ENCODE measurements around the gene AASDH.

Gene AASDH

DNA sequence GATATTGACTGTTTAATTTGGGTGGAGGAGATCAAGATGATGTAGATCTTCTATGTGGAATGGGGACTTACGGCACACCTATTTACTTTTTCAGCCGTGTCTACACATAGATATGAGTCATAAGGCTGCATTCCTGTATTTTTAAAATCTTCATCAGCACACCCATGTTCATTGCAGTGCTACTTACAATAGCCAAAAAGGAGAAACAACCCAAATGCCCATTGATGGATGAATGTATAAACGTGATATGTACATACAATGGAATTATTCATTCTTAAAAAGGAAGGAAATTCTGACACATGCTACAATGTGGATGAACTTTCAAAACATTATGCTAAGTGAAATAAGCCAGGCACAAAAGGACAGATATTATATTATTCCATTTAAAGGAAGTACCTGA, 98.6 kb downstream of the AASDH start:
- DNase-seq (ENCODE audit: low read depth in 1 of 2, low spot score in 1 of 2): no peak

All from stimulated activated CD4-positive, alpha-beta T cell treated with anti-CD3 and anti-CD28 coated beads, Interleukin-15, amount 100 ng/mL, for 1 hour (primary cell).